ENCODE results near the gene FSD1L.

The FSD1L gene

GRCh38 chr9:105508530-105508929 lies 60.7 kb downstream of the FSD1L start:
- Histone ChIP-seq H3K9me2 (replicated peaks; ENCODE audit: insufficient read depth, low read length) (no peaks in the 10 kb centered on the region), H3K36me3 (ENCODE audit: low read length) (no peaks in the 10 kb centered on the region; the same call in 1 of the 2 replicates), H3K79me2 (ENCODE audit: insufficient read depth, low read length) (no peaks in the 10 kb centered on the region), H4K20me1 (ENCODE audit: low read depth, low read length) (no peaks in the 10 kb centered on the region), H3K9me3 (ENCODE audit: insufficient read depth, low read length) (no peaks in the 10 kb centered on the region), H3K4me3 (ENCODE audit: insufficient read depth, low read length, poor library complexity, severe bottlenecking) (no peak overlapping the region), H3K4me2 (ENCODE audit: low read depth, low read length, poor library complexity, severe bottlenecking) (no peak overlapping the region), H3K27me3 (ENCODE audit: low read length) (no peaks in the 10 kb centered on the region), H3F3A (ENCODE audit: insufficient read depth) (no peaks in the 10 kb centered on the region), H3K9ac (ENCODE audit: low read length) (no peak overlapping the region), H2AFZ (ENCODE audit: low read depth, low read length, severe bottlenecking) (no peak overlapping the region), H3K27ac (ENCODE audit: low read depth, low read length) (no peak overlapping the region)
- TF ChIP-seq CTCF (IDR thresholded peaks at IDR 0.05; ENCODE audit: insufficient read depth, low read length, poor library complexity, severe bottlenecking) (no peak), EZH2phosphoT487 (conservative IDR thresholded peaks at IDR 0.05; ENCODE audit: low read length) (no peak)

GRCh38 chr9:105510024-105510423 lies 62.2 kb downstream of the FSD1L start:
- no peak for TF ChIP-seq EZH2phosphoT487 (conservative IDR thresholded peaks at IDR 0.05; ENCODE audit: low read length)
- TF ChIP-seq CTCF (IDR thresholded peaks at IDR 0.05; ENCODE audit: insufficient read depth, low read length, poor library complexity, severe bottlenecking): no peak

GRCh38 chr9:105511446-105511845 lies 63.6 kb downstream of the FSD1L start:
- no peaks in the 10 kb centered on the region for H3F3A ChIP-seq (ENCODE audit: insufficient read depth)
- no peak overlapping the region for H2AFZ ChIP-seq (ENCODE audit: low read depth, low read length, severe bottlenecking)
- H3K27ac ChIP-seq (ENCODE audit: low read depth, low read length): no peak overlapping the region
- no peak for TF ChIP-seq CTCF (IDR thresholded peaks at IDR 0.05; ENCODE audit: insufficient read depth, low read length, poor library complexity, severe bottlenecking)
- TF ChIP-seq EZH2phosphoT487 (conservative IDR thresholded peaks at IDR 0.05; ENCODE audit: low read length): no peak
- no peak overlapping the region for H3K4me3 ChIP-seq (ENCODE audit: insufficient read depth, low read length, poor library complexity, severe bottlenecking)
- no peak overlapping the region for H3K9ac ChIP-seq (ENCODE audit: low read length)
- no peaks in the 10 kb centered on the region for H3K9me3 ChIP-seq (ENCODE audit: insufficient read depth, low read length)
- H3K9me2 ChIP-seq (replicated peaks; ENCODE audit: insufficient read depth, low read length): no peaks in the 10 kb centered on the region
- H4K20me1 ChIP-seq (ENCODE audit: low read depth, low read length): no peaks in the 10 kb centered on the region
- H3K79me2 ChIP-seq (ENCODE audit: insufficient read depth, low read length): no peaks in the 10 kb centered on the region
- no peak overlapping the region for H3K4me2 ChIP-seq (ENCODE audit: low read depth, low read length, poor library complexity, severe bottlenecking)
- H3K27me3 ChIP-seq (ENCODE audit: low read length): no peaks in the 10 kb centered on the region
- H3K36me3 ChIP-seq (ENCODE audit: low read length): no peaks in the 10 kb centered on the region; the same call in 1 of the 2 replicates

More at GRCh38 chr9:105510024-105510423, 62.2 kb downstream of the FSD1L start:
- Histone ChIP-seq H3K4me3 (ENCODE audit: insufficient read depth, low read length, poor library complexity, severe bottlenecking) (no peak overlapping the region), H3K27ac (ENCODE audit: low read depth, low read length) (no peak overlapping the region), H3K79me2 (ENCODE audit: insufficient read depth, low read length) (no peaks in the 10 kb centered on the region), H3K9me3 (ENCODE audit: insufficient read depth, low read length) (no peaks in the 10 kb centered on the region), H3F3A (ENCODE audit: insufficient read depth) (no peaks in the 10 kb centered on the region), H3K36me3 (ENCODE audit: low read length) (no peaks in the 10 kb centered on the region; the same call in 1 of the 2 replicates), H3K9me2 (replicated peaks; ENCODE audit: insufficient read depth, low read length) (no peaks in the 10 kb centered on the region), H4K20me1 (ENCODE audit: low read depth, low read length) (no peaks in the 10 kb centered on the region), H3K27me3 (ENCODE audit: low read length) (no peaks in the 10 kb centered on the region), H3K4me2 (ENCODE audit: low read depth, low read length, poor library complexity, severe bottlenecking) (no peak overlapping the region), H3K9ac (ENCODE audit: low read length) (no peak overlapping the region), H2AFZ (ENCODE audit: low read depth, low read length, severe bottlenecking) (no peak overlapping the region)
